K562 (cell line): Measurements from ENCODE around the gene ISYNA1. TPM values are rescaled to one million over a fixed set of nuclear protein-coding genes. Genes with fewer than 3 reads are reported as not detected.

Experiments used
- ADNP ChIP-seq: fragments of 200-800 bp; sonication (Bioruptor generic); IDR thresholded peaks from 2 replicates; pipeline ENCODE4 v1.6.1; 2016; ENCODE audit warnings: missing genetic modification characterization, missing compliant biosample characterization
- ARID4B ChIP-seq: sonication (generic); formaldehyde crosslinking; IDR thresholded peaks from 2 replicates; pipeline ENCODE4 v1.8.0; 2022; ENCODE audit warnings: mild to moderate bottlenecking, missing genetic modification reagents
- BCOR ChIP-seq: fragments of 450-650 bp; IDR thresholded peaks from 2 replicates; pipeline ENCODE4 v1.6.1; 2016
- CBX8 ChIP-seq: fragments of 200-600 bp; sonication (generic); IDR thresholded peaks from 2 replicates; pipeline ENCODE4 v1.6.1; 2012; ENCODE audit warnings: borderline replicate concordance, mixed run types, low read depth, mild to moderate bottlenecking, moderate library complexity, mixed read lengths, low read length, control low read depth, inconsistent platforms; ENCODE audit not compliant: poor library complexity, severe bottlenecking; ENCODE audit errors: extremely low read depth
- DDX20 ChIP-seq: fragments of 450-650 bp; IDR thresholded peaks from 2 replicates; pipeline ENCODE4 v1.6.1; 2016; ENCODE audit warnings: missing genetic modification characterization, low read depth, mild to moderate bottlenecking, missing compliant biosample characterization, moderate library complexity
- HDAC8 ChIP-seq: fragments of 450-650 bp; IDR thresholded peaks from 2 replicates; pipeline ENCODE4 v1.6.1; 2016; ENCODE audit warnings: mild to moderate bottlenecking, missing genetic modification characterization, moderate library complexity, missing compliant biosample characterization
- MCM7 ChIP-seq, 2 experiments: fragments of 450-650 bp; IDR thresholded peaks; 2 replicates each; pipeline ENCODE4 v1.6.1; 2016 to 2018
- RBFOX2 ChIP-seq: fragments of 200-400 bp; formaldehyde crosslinking; IDR thresholded peaks from 2 replicates; pipeline ENCODE4 v1.6.1; 2017; ENCODE audit warnings: low read depth, mild to moderate bottlenecking, low read length, moderate library complexity
- RBM25 ChIP-seq: fragments of 200-400 bp; formaldehyde crosslinking; IDR thresholded peaks from 2 replicates; pipeline ENCODE4 v1.6.1; 2018; ENCODE audit warnings: low read length, low read depth, moderate library complexity; ENCODE audit not compliant: severe bottlenecking
- SP1 ChIP-seq: sonication (generic); formaldehyde crosslinking; IDR thresholded peaks from 2 replicates; pipeline ENCODE4 v1.8.1; 2022; ENCODE audit warnings: mild to moderate bottlenecking, missing genetic modification reagents
- TCF7 ChIP-seq: sonication (generic); IDR thresholded peaks from 2 replicates; pipeline ENCODE4 v1.6.1; 2016; ENCODE audit warnings: antibody characterized with exemption, borderline replicate concordance
- TGIF2 ChIP-seq: sonication (generic); formaldehyde crosslinking; IDR thresholded peaks from 2 replicates; pipeline ENCODE4 v1.8.1; 2022; ENCODE audit warnings: mild to moderate bottlenecking, missing genetic modification reagents, moderate library complexity
- ZC3H8 ChIP-seq: fragments of 450-650 bp; IDR thresholded peaks from 2 replicates; pipeline ENCODE4 v1.6.1; 2017
- ZNF699 ChIP-seq: fragments of 250-450 bp; sonication (Bioruptor Pico); IDR thresholded peaks from 2 replicates; pipeline ENCODE4 v1.8.0; 2021; ENCODE audit warnings: mild to moderate bottlenecking, moderate library complexity; ENCODE audit not compliant: insufficient replicate concordance
- polyA plus RNA-seq, 8 experiments: library from polyadenylated mRNA; depleted of rRNA in 4 of 8; stranded (reverse) in 5 of 8; unstranded in 3 of 8; fragments of >200 nt; fragmentation: Nextera tagmentation in 2 of 8; fragmentation: Illumina TruSeq in 1 of 8; extraction: Ambion mirVana in 2 of 8; extraction: Trizol in 1 of 8; gene quantifications; 2 replicates each; pipeline versions ENCODE4 v1.2.1 to v1.2.3, GENCODE V29; 2011 to 2014; ENCODE audit warnings: inconsistent platforms in 1 of 8, missing spikeins in 1 of 8
- total RNA-seq, 7 experiments: library from RNA; depleted of rRNA in 6 of 7; stranded (reverse); fragments of >200 nt in 6 of 7; fragmentation: Illumina TruSeq in 2 of 7; extraction: Trizol in 2 of 7; gene quantifications; 2 replicates each; pipeline versions ENCODE4 v1.2.1 to v1.2.3, GENCODE V29; 2011 to 2021; ENCODE audit warnings: low replicate concordance in 1 of 7
- TF ChIP-seq, protein P1 (sequence below): fragments of 250-450 bp; sonication (Bioruptor Pico); IDR thresholded peaks from 2 replicates; pipeline ENCODE4 v1.9.0; 2021; ENCODE audit warnings: mild to moderate bottlenecking, inconsistent platforms
- TF ChIP-seq, protein P2 (sequence below): sonication (generic); formaldehyde crosslinking; IDR thresholded peaks from 2 replicates; pipeline ENCODE4 v1.8.0; 2022; ENCODE audit warnings: missing genetic modification reagents, mild to moderate bottlenecking, moderate library complexity, borderline replicate concordance

Gene ISYNA1
- total and polyA plus RNA-seq, 9 of the 15 experiments (the other 6 are each of a cell fraction or from before 2014, with no cell fraction given), result 21.8 to 460 (median 93.2) TPM

DNA sequence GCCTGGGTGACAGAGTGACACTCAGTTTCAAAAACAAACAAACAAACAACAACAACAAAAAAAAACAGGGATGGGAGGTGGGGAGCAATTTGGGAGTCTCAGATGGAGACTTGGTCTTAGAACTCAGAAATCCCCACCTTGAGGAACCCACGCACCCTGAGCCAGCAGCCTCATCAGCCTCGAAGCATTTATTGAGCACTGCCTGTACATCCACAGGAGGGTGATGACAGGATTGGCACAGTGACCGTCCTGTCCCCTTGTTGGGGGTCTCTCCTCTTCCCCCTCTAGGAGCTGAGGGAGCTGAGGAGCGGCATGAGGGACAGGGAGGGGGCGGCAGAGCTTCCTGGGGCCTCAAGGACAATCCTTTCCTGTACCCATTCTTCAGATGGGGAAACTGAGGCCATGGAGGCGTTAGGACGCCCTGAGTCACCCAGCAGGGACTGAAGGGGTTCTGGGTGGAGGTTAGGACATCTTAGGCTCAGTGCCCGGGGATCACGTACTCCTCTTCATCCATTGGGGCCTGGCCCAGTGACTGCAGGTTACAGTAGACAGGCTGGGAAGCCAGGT, 46.3 kb downstream of the ISYNA1 start (continued):
- TF ChIP-seq, protein P1, sequence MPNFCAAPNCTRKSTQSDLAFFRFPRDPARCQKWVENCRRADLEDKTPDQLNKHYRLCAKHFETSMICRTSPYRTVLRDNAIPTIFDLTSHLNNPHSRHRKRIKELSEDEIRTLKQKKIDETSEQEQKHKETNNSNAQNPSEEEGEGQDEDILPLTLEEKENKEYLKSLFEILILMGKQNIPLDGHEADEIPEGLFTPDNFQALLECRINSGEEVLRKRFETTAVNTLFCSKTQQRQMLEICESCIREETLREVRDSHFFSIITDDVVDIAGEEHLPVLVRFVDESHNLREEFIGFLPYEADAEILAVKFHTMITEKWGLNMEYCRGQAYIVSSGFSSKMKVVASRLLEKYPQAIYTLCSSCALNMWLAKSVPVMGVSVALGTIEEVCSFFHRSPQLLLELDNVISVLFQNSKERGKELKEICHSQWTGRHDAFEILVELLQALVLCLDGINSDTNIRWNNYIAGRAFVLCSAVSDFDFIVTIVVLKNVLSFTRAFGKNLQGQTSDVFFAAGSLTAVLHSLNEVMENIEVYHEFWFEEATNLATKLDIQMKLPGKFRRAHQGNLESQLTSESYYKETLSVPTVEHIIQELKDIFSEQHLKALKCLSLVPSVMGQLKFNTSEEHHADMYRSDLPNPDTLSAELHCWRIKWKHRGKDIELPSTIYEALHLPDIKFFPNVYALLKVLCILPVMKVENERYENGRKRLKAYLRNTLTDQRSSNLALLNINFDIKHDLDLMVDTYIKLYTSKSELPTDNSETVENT (CRISPR knock-in tag), result no peak
- peak; percentile 78 for TF ChIP-seq RBM25
- TF ChIP-seq RBFOX2, result peak; percentile 57
- no peak for TF ChIP-seq TGIF2 (CRISPR knock-in tag)
- TF ChIP-seq HDAC8, result no peak
- no peak for TF ChIP-seq ARID4B (CRISPR knock-in tag)
- no peak for TF ChIP-seq TCF7
- no peak for TF ChIP-seq DDX20
- TF ChIP-seq ZNF699 (CRISPR knock-in tag), result no peak
- TF ChIP-seq ADNP (tag), result peak; percentile 42; the same call in 1 of the 2 replicates
- peak; percentile 87 for TF ChIP-seq BCOR
- peak; percentile 16; the same call in 1 of the 2 replicates for TF ChIP-seq SP1 (CRISPR knock-in tag)
- TF ChIP-seq CBX8, result no peak
- TF ChIP-seq ZC3H8, result no peak
- TF ChIP-seq, protein P2, sequence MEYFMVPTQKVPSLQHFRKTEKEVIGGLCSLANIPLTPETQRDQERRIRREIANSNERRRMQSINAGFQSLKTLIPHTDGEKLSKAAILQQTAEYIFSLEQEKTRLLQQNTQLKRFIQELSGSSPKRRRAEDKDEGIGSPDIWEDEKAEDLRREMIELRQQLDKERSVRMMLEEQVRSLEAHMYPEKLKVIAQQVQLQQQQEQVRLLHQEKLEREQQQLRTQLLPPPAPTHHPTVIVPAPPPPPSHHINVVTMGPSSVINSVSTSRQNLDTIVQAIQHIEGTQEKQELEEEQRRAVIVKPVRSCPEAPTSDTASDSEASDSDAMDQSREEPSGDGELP (CRISPR knock-in tag), result peak; percentile 26; the same call in 1 of the 2 replicates
- no peak for TF ChIP-seq MCM7 (IDR thresholded peaks at IDR 0.05)
